Measurements from ENCODE around the gene STX3.

DNA sequence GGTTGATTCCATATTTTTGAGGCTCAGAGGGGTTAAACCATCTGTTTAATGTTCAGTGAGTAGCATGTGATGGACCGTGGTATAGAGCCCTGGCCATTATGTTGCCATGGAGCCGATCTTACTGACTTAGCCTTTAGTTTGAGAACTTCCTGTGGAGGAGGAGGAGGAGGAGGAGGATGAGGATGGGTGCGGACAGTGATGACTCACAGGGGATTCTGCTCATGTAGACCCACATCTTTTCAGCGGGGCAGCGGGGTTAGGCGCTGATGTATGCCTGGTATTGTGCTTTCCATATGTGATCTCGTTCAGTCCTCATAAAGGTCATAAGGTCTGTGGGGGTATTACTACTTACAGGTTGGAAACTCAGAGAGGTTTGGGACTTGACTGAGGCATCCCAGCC is 13.9 kb downstream of the STX3 start:
- TF ChIP-seq, protein P1, sequence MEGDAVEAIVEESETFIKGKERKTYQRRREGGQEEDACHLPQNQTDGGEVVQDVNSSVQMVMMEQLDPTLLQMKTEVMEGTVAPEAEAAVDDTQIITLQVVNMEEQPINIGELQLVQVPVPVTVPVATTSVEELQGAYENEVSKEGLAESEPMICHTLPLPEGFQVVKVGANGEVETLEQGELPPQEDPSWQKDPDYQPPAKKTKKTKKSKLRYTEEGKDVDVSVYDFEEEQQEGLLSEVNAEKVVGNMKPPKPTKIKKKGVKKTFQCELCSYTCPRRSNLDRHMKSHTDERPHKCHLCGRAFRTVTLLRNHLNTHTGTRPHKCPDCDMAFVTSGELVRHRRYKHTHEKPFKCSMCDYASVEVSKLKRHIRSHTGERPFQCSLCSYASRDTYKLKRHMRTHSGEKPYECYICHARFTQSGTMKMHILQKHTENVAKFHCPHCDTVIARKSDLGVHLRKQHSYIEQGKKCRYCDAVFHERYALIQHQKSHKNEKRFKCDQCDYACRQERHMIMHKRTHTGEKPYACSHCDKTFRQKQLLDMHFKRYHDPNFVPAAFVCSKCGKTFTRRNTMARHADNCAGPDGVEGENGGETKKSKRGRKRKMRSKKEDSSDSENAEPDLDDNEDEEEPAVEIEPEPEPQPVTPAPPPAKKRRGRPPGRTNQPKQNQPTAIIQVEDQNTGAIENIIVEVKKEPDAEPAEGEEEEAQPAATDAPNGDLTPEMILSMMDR (IDR thresholded peaks at IDR 0.05), result no peak
- no peak for TF ChIP-seq POLR2A (IDR thresholded peaks at IDR 0.05)
